Progenitor cell of endocrine pancreas (in vitro differentiated cells): ENCODE results near the gene STOML1. TPM values are rescaled to one million over a fixed set of nuclear protein-coding genes. Genes with fewer than 3 reads are reported as not detected.

ENCODE experiments used
- DNase-seq: peaks from one replicate; pipeline ENCODE4 v3.0.0; 2021; ENCODE audit warnings: low spot score; ENCODE audit not compliant: unreplicated experiment
- H3K27ac Mint-ChIP-seq: 2 replicates; pipeline ENCODE4 v1.8.0; 2021; ENCODE audit warnings: mild to moderate bottlenecking, moderate library complexity, mixed read lengths
- H3K27me3 Mint-ChIP-seq: 2 replicates; pipeline ENCODE4 v1.8.0; 2021; ENCODE audit warnings: mixed read lengths
- H3K36me3 Mint-ChIP-seq: 2 replicates; pipeline ENCODE4 v1.8.0; 2022; ENCODE audit warnings: mixed read lengths; ENCODE audit not compliant: insufficient read depth
- H3K4me1 Mint-ChIP-seq: 2 replicates; pipeline ENCODE4 v1.8.0; 2021; ENCODE audit warnings: low read depth, mixed read lengths
- H3K4me3 Mint-ChIP-seq: 2 replicates; pipeline ENCODE4 v1.8.0; 2021; ENCODE audit warnings: low read depth, mild to moderate bottlenecking, moderate library complexity, mixed read lengths
- H3K9me3 Mint-ChIP-seq: 2 replicates; pipeline ENCODE4 v1.8.0; 2021; ENCODE audit warnings: low read depth, mixed read lengths
- total RNA-seq: library from RNA; stranded (reverse); gene quantifications from 2 replicates; pipeline ENCODE4 v1.2.1, GENCODE V29; 2021
- TF ChIP-seq, protein P1 (sequence below): fragments of 200-600 bp; sonication (generic); IDR thresholded peaks from one replicate; pipeline ENCODE4 v1.5.0; 2021; ENCODE audit warnings: antibody characterized with exemption, mild to moderate bottlenecking; ENCODE audit not compliant: unreplicated experiment

Gene STOML1
- total RNA-seq, 1 donor from 2014 or later: 8.0 TPM

DNA sequence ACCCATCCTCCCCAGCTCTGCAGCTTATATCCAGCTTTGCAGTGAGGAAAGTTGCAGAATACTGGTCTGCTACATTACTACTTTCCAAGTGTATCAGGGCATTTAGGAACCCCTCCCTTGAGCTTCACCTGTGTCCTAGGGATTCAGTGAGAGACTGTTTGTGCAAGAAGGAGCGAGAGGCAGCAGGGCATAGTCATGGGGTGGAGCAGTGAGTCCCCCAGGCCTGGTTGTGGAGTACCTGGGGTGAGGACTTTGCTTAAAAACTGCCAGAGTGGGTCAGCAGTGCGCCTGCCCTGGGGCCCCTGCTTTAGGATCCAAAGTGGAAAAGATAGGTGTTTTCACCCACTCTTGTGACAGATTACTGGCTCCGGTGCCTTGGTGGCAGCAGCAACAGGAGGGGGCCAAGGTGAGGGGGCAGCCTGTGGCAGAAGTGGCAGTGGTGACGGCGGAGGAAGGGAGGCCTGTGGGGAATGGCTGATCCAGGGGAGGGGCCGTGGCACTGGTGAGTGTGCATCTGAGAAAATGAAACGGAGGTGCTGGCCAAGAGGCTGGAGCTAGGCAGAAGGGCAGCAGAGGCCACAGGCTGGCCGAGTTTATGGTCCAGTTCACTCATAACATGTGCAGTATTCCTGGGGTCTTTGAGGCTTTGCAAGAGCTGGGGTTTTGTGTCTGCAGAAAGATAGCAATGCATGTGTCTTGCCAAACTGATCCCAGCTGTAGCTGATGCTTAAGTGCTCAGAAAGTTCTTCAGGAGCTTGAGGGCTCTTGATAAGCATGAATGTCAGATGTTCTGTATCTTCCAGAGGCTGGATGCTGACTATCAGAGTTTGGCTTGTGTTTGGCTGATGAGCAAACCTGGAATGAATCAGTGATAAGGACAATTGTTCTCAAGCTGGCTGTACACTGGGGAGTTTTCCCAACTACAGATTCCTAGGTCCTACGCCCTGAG is 46.9 kb upstream of the STOML1 start:
- Mint-ChIP-seq H3K9me3 (no peaks in the 10 kb centered on the region), H3K27me3 (no peaks in the 10 kb centered on the region), H3K27ac (no peak overlapping the region), H3K36me3 (peaks cover 2% of the 10 kb centered on the region), H3K4me1 (no peaks in the 10 kb centered on the region), H3K4me3 (no peak overlapping the region)
- no peak for DNase-seq
- TF ChIP-seq, protein P1, sequence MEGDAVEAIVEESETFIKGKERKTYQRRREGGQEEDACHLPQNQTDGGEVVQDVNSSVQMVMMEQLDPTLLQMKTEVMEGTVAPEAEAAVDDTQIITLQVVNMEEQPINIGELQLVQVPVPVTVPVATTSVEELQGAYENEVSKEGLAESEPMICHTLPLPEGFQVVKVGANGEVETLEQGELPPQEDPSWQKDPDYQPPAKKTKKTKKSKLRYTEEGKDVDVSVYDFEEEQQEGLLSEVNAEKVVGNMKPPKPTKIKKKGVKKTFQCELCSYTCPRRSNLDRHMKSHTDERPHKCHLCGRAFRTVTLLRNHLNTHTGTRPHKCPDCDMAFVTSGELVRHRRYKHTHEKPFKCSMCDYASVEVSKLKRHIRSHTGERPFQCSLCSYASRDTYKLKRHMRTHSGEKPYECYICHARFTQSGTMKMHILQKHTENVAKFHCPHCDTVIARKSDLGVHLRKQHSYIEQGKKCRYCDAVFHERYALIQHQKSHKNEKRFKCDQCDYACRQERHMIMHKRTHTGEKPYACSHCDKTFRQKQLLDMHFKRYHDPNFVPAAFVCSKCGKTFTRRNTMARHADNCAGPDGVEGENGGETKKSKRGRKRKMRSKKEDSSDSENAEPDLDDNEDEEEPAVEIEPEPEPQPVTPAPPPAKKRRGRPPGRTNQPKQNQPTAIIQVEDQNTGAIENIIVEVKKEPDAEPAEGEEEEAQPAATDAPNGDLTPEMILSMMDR: no peak

DNA sequence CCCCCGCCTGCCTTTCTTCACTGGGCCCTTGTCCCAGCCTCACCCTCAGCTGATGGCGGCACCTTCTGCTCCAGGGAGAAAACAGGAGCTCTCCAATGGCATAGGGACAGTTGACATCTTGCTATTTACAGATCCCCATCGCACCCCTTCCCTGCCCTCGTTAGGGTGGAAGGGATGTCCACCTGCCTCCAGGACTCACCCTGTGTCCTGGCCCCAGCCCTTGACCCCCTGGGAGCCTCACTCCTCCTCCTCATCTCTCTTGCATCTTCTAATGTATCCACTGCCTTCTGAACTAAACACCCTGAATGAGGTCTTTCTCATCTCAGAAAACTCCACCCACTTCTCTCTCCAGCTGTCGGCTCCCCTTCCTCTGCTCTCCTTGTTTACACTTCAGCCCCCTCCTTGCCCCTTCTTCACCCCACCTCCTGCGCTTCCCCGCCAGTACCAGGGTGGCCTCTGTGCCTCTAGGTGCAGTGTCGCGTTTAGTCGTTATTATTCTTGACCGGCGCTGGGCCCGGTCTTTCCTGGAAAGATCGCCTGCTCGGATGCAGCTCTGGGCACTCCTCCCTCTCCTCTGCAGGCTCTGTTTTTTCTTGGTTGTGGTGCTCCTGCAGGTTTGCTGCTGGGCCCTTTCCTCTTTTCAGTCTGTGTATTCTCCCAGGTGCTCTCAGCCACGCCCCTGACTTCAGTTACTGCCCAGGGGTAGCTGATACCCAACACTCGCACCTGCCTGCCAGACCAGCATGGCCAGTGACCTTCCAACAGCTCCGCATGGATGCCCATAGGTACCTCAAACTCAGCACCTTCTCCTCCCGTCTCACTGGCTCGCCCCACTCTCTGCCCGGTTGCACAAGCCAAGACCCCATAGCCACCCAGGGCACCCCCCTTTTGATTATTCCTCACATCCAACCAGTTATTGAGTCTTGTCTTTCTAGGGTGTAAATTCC is 45.3 kb upstream of the STOML1 start:
- H3K27me3 Mint-ChIP-seq: no peaks in the 10 kb centered on the region
- DNase-seq: no peak
- no peaks in the 10 kb centered on the region for H3K9me3 Mint-ChIP-seq
- H3K36me3 Mint-ChIP-seq: peaks cover 2% of the 10 kb centered on the region
- H3K4me3 Mint-ChIP-seq: no peak overlapping the region
- no peaks in the 10 kb centered on the region for H3K4me1 Mint-ChIP-seq
- H3K27ac Mint-ChIP-seq: no peak overlapping the region
- TF ChIP-seq, protein P1: no peak

DNA sequence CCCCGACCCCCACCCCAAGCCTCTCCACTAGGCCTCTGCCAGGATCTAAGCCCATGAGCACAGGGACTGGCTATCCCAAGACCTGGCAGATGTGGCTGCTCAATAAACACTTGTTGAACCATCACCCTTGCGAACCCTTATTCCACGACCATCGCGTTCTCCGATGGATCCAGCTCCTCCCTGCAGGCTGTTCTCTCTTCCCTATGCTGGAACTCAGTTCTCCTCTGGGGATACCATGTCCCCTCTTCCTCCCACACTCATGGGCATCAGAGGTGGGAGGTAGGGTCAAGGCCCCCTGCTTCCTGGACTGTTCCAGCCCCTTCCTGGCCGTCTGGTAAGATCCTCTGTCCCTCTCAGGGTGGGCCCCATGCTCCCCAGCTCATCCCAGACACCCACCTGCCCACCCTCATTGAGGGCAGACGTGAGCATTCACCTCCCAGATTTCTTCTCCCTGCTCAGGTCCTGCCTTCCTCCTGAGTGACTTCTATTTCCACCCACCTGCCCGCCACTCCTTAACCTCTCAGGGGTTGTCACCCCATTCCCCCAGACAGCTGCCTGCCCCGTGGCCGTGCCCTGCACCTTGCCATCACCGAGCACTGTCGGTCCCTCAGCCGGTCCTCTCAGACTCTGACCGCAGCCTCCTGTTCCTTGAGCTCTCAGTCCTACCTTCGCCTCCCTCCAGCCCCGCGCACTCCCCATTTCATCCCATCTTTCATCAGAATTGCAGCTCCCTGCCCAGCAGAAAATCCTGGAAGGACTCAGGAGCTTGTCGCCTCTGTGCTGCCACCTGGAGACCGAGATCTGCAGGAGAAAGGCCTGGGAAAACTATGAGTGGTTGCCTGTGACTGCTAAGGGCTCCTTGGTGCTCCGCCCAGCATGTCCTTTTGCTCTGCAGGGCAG is 44.4 kb upstream of the STOML1 start:
- TF ChIP-seq, protein P1: peak; percentile 64
- H3K4me3 Mint-ChIP-seq: no peak overlapping the region
- no peak overlapping the region for H3K27ac Mint-ChIP-seq
- H3K9me3 Mint-ChIP-seq: no peaks in the 10 kb centered on the region
- no peaks in the 10 kb centered on the region for H3K4me1 Mint-ChIP-seq
- peak; percentile 25 for DNase-seq
- H3K36me3 Mint-ChIP-seq: peaks cover 2% of the 10 kb centered on the region
- no peaks in the 10 kb centered on the region for H3K27me3 Mint-ChIP-seq

DNA sequence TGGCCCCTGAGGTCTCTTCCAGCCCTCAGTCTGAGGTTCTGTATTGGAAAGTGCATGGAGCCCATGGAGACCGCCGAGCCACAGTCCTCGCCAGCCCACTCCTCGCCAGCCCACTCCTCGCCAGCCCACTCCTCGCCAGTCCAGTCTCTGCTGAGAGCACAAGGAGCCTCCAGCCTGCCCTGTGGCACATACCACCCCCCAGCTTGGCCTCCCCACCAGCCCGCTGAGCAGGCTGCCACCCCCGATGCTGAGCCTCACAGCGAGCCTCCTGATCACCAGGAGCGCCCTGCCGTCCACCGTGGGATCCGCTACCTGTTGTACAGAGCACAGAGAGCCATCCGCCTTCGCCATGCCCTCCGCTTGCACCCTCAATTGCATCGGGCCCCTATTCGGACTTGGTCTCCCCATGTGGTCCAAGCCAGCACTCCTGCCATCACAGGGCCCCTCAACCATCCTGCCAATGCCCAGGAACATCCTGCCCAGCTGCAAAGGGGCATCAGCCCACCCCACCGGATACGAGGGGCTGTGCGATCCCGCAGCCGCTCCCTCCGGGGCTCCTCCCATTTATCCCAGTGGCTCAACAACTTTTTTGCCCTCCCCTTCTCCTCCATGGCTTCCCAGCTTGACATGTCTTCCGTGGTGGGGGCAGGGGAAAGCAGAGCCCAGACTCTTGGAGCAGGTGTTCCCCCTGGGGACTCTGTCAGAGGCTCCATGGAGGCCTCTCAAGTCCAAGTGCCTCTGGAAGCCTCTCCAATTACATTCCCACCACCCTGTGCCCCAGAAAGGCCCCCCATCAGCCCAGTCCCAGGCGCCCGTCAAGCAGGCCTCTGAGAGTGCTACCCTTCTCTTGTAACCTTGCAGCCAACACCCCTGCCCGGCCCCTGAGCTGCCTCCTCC is 43.3 kb upstream of the STOML1 start:
- TF ChIP-seq, protein P1: no peak
- Mint-ChIP-seq H3K27me3 (no peaks in the 10 kb centered on the region), H3K36me3 (peaks cover 2% of the 10 kb centered on the region), H3K9me3 (no peaks in the 10 kb centered on the region), H3K27ac (no peak overlapping the region), H3K4me3 (no peak overlapping the region), H3K4me1 (no peaks in the 10 kb centered on the region)
- no peak for DNase-seq
